Erythroblast (primary cell): ENCODE data around the gene MACROD2.
"Not testable (repeated sequence)": the region's sequence is repeated elsewhere in the genome, so short reads cannot be mapped to it uniquely, and the experiment has no call there.

Source experiments
- DNase-seq, 2 experiments: peaks; one replicate each; lab custom pipeline; 2025; lab: John Stamatoyannopoulos, UW
- GATA1 ChIP-seq: IDR thresholded peaks from 2 replicates; pipeline ENCODE4 v1.6.1; 2011; ENCODE audit warnings: low read depth, mild to moderate bottlenecking, control low read depth, low read length, moderate library complexity
- POLR2A ChIP-seq: IDR thresholded peaks from 2 replicates; pipeline ENCODE4 v1.6.1; 2011; ENCODE audit warnings: mild to moderate bottlenecking, low read length

Gene MACROD2

GRCh38 chr20:14232650-14233049, 237.3 kb downstream of the MACROD2 start:
- TF ChIP-seq POLR2A (no peak), GATA1 (no peak)
- DNase-seq, result no peak

GRCh38 chr20:14234666-14235295, 239.5 kb downstream of the MACROD2 start:
- no peak for DNase-seq

GRCh38 chr20:14235355-14235754, 240.0 kb downstream of the MACROD2 start:
- DNase-seq, result no peak

More at GRCh38 chr20:14234666-14235295, 239.5 kb downstream of the MACROD2 start:
- TF ChIP-seq GATA1 (no peak), POLR2A (no peak)

GRCh38 chr20:14245368-14245970, 250.2 kb downstream of the MACROD2 start:
- no peak for TF ChIP-seq GATA1
- no peak for TF ChIP-seq POLR2A
- no peak for DNase-seq

More at GRCh38 chr20:14235355-14235754, 240.0 kb downstream of the MACROD2 start:
- no peak for TF ChIP-seq GATA1
- TF ChIP-seq POLR2A, result no peak

- no peak for DNase-seq
- TF ChIP-seq POLR2A, result no peak
- no peak for TF ChIP-seq GATA1
These were observed 264.4 kb downstream of the MACROD2 start for GRCh38 chr20:14259689-14260088.

DNA sequence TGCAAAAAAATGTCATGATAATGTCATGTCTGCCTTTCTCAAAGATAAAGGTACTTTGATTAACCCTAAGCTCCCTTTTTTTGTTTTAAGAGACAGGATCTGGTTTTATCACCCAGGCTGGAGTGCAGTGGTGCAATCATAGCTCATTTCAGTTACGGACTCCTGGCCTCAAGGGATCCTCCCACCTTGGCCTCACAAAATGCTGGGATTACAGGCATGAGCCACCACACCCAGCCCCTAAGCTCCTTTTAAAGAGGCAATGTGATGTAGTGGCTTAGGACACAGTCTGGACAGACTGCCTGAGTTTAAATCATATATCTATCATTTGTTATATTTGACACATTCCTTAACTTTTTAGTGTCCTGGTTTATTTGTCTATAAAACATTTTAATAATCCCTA, 265.1 kb downstream of the MACROD2 start:
- TF ChIP-seq POLR2A, result no peak
- no peak for TF ChIP-seq GATA1
- no peak for DNase-seq

DNA sequence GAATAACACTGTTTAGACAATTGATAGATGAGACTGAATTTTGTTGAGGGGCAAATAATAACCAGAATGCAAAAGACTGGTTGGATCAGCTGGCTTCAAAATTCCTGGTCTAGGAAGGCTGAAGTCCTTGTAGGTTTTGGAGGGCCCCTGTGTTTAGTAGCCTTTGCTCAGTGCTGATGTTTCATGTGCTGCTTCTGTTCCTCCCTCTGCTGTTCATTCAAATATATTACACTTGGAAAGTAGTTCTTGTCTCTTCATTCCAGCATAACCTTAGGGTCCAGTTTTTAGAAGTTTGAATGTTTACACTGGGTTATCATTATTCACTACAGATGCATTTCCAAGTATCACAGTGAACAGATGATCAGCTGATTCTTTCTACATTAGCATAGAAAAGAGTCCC, 269.6 kb downstream of the MACROD2 start:
- DNase-seq, result no peak
- TF ChIP-seq POLR2A, result no peak

GRCh38 chr20:14266246-14266645, 270.9 kb downstream of the MACROD2 start:
- TF ChIP-seq POLR2A (no peak), GATA1 (no peak)
- DNase-seq, result no peak

- not testable (repeated sequence) for DNase-seq
These were observed 275.4 kb downstream of the MACROD2 start for GRCh38 chr20:14270751-14271150.

DNA sequence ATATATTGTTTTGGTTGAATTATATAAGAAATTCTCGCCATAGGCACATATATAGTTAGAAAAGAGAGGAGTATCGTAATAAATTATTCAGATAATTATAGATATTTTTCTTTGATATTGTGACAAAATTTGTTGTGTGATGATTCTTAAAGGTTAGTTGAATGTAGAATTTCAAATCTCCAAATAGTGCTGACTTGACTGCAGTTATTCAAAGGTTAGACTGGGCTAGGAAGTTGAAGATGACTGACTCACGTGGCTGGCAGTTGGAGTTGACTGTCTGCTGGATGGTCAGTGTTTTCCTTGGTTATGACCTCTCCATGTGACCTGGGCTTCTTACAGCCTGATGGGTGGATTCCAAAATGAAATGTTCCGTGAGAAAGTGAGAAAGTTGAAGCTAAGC, 286.8 kb downstream of the MACROD2 start:
- no peak for DNase-seq
- TF ChIP-seq POLR2A (no peak), GATA1 (no peak)

DNA sequence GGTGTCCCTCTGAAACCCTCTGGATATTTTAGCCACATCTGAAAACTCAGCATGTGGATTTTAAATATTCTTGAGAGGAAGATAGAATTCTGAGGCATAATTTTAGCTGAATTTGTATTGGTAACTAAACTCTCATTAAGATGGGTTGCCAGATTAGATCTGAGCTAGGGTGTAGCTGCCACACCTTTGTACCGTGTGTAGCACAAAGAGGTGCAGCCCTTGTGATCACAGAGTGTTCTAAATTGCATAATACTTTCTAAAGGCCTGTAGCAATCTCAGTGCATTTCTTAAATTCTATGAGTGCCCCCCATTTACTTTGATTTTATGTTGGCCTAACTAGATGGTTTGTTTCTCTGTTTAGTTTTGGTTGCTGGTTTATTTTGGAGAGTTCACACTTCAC, 289.1 kb downstream of the MACROD2 start:
- no peak for TF ChIP-seq POLR2A
- no peak for TF ChIP-seq GATA1

DNA sequence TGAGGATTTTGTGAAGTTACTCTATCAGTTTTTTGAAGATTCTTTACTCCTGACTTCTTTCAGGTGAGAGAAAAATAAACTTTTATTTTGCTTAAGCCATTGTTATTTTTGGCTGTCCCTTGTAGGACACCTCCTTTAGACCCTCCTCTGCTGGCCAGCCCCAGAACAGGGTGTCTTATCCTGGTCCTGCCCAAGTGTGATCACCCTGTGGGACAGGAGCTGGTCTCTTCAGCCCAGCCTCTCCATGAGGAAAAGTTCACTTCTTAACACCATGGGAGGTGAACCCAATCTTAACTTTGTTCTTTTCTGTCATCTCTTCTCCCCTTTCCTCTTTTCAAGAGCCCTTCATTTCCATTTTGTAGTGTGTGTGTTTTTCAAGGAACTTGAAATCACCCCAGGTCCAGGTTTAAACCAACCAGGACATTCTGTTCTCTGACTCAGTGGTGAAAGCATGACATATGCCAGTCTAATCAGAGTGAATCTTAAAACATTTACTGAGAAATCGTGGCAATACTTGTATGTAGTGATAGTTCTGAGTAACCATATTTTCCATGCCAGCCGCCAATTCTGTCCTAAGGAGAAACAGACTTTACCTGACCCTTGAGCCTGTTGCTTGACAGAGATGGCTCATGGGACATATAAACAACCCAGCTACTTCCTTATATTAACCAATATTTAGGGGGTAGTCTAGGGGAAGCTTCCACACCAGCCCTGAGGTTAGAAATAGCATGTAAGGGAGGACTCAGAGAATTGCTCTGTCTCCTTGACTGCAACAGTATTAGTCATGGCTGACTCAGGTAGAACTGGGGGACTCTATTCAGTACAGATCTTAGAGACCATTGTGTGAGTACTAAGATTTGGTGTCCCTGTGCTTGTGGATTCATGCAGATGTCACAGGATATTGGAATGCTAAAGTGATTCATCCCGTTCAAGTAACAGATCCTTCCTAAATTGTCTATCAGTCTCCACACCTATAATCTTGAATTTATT, 293.3 kb downstream of the MACROD2 start:
- DNase-seq, result no peak
- TF ChIP-seq POLR2A (no peak), GATA1 (no peak)

More for the DNA sequence above, 289.1 kb downstream of the MACROD2 start:
- no peak for DNase-seq

GRCh38 chr20:14291502-14291901, 296.2 kb downstream of the MACROD2 start:
- TF ChIP-seq POLR2A, result no peak
- no peak for TF ChIP-seq GATA1

GRCh38 chr20:14295238-14295637, 299.9 kb downstream of the MACROD2 start:
- TF ChIP-seq GATA1 (no peak), POLR2A (no peak)
- no peak for DNase-seq

More at GRCh38 chr20:14291502-14291901, 296.2 kb downstream of the MACROD2 start:
- no peak for DNase-seq
